Measurements from ENCODE around the gene MOB3C.
"Not testable (repeated sequence)": the region's sequence is repeated elsewhere in the genome, so short reads cannot be mapped to it uniquely, and the experiment has no call there.

The MOB3C gene

GRCh38 chr1:46616277-46617107 is at the start of gene MOB3C:
MOB3C (minus strand) TSS chr1:46616811; CDS start chr1:46613321, 3,490 bp downstream.
- H3K27ac ChIP-seq (ENCODE audit: low read depth, low read length) = peak within 1 kb of the TSS; percentile 97
- no peaks in the 10 kb centered on the region for H3K9me3 ChIP-seq (ENCODE audit: control insufficient read depth in 5 of 5, low read length in 5 of 5)
- no peaks in the 10 kb centered on the region for H3K27me3 ChIP-seq (ENCODE audit: control insufficient read depth in 5 of 5, insufficient read depth in 4 of 5, low read length in 5 of 5)
- H3K36me3 ChIP-seq (ENCODE audit: control insufficient read depth in 5 of 5, insufficient read depth in 5 of 5, low read length in 5 of 5) = peaks cover 0 to 16% (median 11%) of the 10 kb centered on the region in 5 donors
- H3K4me3 ChIP-seq (ENCODE audit: low read depth in 1 of 5, low read length in 5 of 5) = peak within 1 kb of the TSS; percentile 83 to 98 (median 93)
- H3K9ac ChIP-seq (ENCODE audit: low read length in 5 of 5) = peak within 1 kb of the TSS; percentile 81 to 96 (median 91)
- H3K4me1 ChIP-seq (ENCODE audit: control insufficient read depth in 5 of 5, insufficient read depth in 5 of 5, low read length in 5 of 5) = peaks cover 20 to 54% (median 52%) of the 10 kb centered on the region in 5 donors

GRCh38 chr1:46665983-46666382 is 49.4 kb upstream of the MOB3C start:
- no peak overlapping the region for H3K27ac ChIP-seq (ENCODE audit: low read depth, low read length)
- peaks cover 6 to 21% (median 16%) of the 10 kb centered on the region in 5 donors for H3K36me3 ChIP-seq (ENCODE audit: control insufficient read depth in 5 of 5, insufficient read depth in 5 of 5, low read length in 5 of 5)
- no peak overlapping the region for H3K4me3 ChIP-seq (ENCODE audit: low read depth in 1 of 5, low read length in 5 of 5)
- H3K9me3 ChIP-seq (ENCODE audit: control insufficient read depth in 5 of 5, low read length in 5 of 5) = no peaks in the 10 kb centered on the region
- no peak overlapping the region for H3K9ac ChIP-seq (ENCODE audit: low read length in 5 of 5)
- no peaks in the 10 kb centered on the region for H3K27me3 ChIP-seq (ENCODE audit: control insufficient read depth in 5 of 5, insufficient read depth in 4 of 5, low read length in 5 of 5)
- peaks cover 12 to 29% (median 24%) of the 10 kb centered on the region in 5 donors for H3K4me1 ChIP-seq (ENCODE audit: control insufficient read depth in 5 of 5, insufficient read depth in 5 of 5, low read length in 5 of 5)

- not testable (repeated sequence) for H3K4me3 ChIP-seq (ENCODE audit: low read depth in 1 of 5, low read length in 5 of 5); H3K9ac ChIP-seq (ENCODE audit: low read length in 5 of 5); H3K9me3 ChIP-seq (ENCODE audit: control insufficient read depth in 5 of 5, low read length in 5 of 5); H3K27ac ChIP-seq (ENCODE audit: low read depth, low read length); H3K27me3 ChIP-seq (ENCODE audit: control insufficient read depth in 5 of 5, insufficient read depth in 4 of 5, low read length in 5 of 5)
- Histone ChIP-seq H3K36me3 (ENCODE audit: control insufficient read depth in 5 of 5, insufficient read depth in 5 of 5, low read length in 5 of 5) (peaks cover 20 to 35% (median 31%) of the 10 kb centered on the region in 5 donors), H3K4me1 (ENCODE audit: control insufficient read depth in 5 of 5, insufficient read depth in 5 of 5, low read length in 5 of 5) (peaks cover 12 to 21% (median 19%) of the 10 kb centered on the region in 5 donors)
Observed at GRCh38 chr1:46662919-46663318, 46.3 kb upstream of the MOB3C start.

- H3K4me3 ChIP-seq (ENCODE audit: low read depth in 1 of 5, low read length in 5 of 5); H3K4me1 ChIP-seq (ENCODE audit: control insufficient read depth in 5 of 5, insufficient read depth in 5 of 5, low read length in 5 of 5); H3K9me3 ChIP-seq (ENCODE audit: control insufficient read depth in 5 of 5, low read length in 5 of 5); H3K9ac ChIP-seq (ENCODE audit: low read length in 5 of 5); H3K27ac ChIP-seq (ENCODE audit: low read depth, low read length); H3K27me3 ChIP-seq (ENCODE audit: control insufficient read depth in 5 of 5, insufficient read depth in 4 of 5, low read length in 5 of 5): not testable (repeated sequence)
- H3K36me3 ChIP-seq (ENCODE audit: control insufficient read depth in 5 of 5, insufficient read depth in 5 of 5, low read length in 5 of 5) = peaks cover 43 to 52% (median 46%) of the 10 kb centered on the region in 5 donors
Observed at GRCh38 chr1:46660116-46660515, 43.5 kb upstream of the MOB3C start.

- Histone ChIP-seq H3K36me3 (ENCODE audit: control insufficient read depth in 5 of 5, insufficient read depth in 5 of 5, low read length in 5 of 5) (peaks cover 40 to 51% (median 44%) of the 10 kb centered on the region in 5 donors), H3K4me1 (ENCODE audit: control insufficient read depth in 5 of 5, insufficient read depth in 5 of 5, low read length in 5 of 5) (no peaks in the 10 kb centered on the region), H3K9ac (ENCODE audit: low read length in 5 of 5) (no peak overlapping the region), H3K9me3 (ENCODE audit: control insufficient read depth in 5 of 5, low read length in 5 of 5) (no peaks in the 10 kb centered on the region), H3K4me3 (ENCODE audit: low read depth in 1 of 5, low read length in 5 of 5) (no peak overlapping the region), H3K27me3 (ENCODE audit: control insufficient read depth in 5 of 5, insufficient read depth in 4 of 5, low read length in 5 of 5) (no peaks in the 10 kb centered on the region), H3K27ac (ENCODE audit: low read depth, low read length) (no peak overlapping the region)
Observed at GRCh38 chr1:46659307-46659870, 42.8 kb upstream of the MOB3C start.

GRCh38 chr1:46657775-46658174 is 41.2 kb upstream of the MOB3C start:
- H3K27ac ChIP-seq (ENCODE audit: low read depth, low read length) = no peak overlapping the region
- H3K27me3 ChIP-seq (ENCODE audit: control insufficient read depth in 5 of 5, insufficient read depth in 4 of 5, low read length in 5 of 5) = no peaks in the 10 kb centered on the region
- H3K36me3 ChIP-seq (ENCODE audit: control insufficient read depth in 5 of 5, insufficient read depth in 5 of 5, low read length in 5 of 5) = peaks cover 37 to 53% (median 44%) of the 10 kb centered on the region in 5 donors
- no peak overlapping the region for H3K9ac ChIP-seq (ENCODE audit: low read length in 5 of 5)
- H3K4me1 ChIP-seq (ENCODE audit: control insufficient read depth in 5 of 5, insufficient read depth in 5 of 5, low read length in 5 of 5) = peaks cover 0 to 7% (median 0%) of the 10 kb centered on the region in 5 donors
- H3K4me3 ChIP-seq (ENCODE audit: low read depth in 1 of 5, low read length in 5 of 5) = no peak overlapping the region
- no peaks in the 10 kb centered on the region for H3K9me3 ChIP-seq (ENCODE audit: control insufficient read depth in 5 of 5, low read length in 5 of 5)

- Histone ChIP-seq H3K36me3 (ENCODE audit: control insufficient read depth in 5 of 5, insufficient read depth in 5 of 5, low read length in 5 of 5) (peaks cover 43 to 63% (median 49%) of the 10 kb centered on the region in 5 donors), H3K9me3 (ENCODE audit: control insufficient read depth in 5 of 5, low read length in 5 of 5) (no peaks in the 10 kb centered on the region), H3K4me3 (ENCODE audit: low read depth in 1 of 5, low read length in 5 of 5) (no peak overlapping the region), H3K4me1 (ENCODE audit: control insufficient read depth in 5 of 5, insufficient read depth in 5 of 5, low read length in 5 of 5) (peaks cover 0 to 7% (median 0%) of the 10 kb centered on the region in 5 donors), H3K27me3 (ENCODE audit: control insufficient read depth in 5 of 5, insufficient read depth in 4 of 5, low read length in 5 of 5) (no peaks in the 10 kb centered on the region), H3K9ac (ENCODE audit: low read length in 5 of 5) (no peak overlapping the region), H3K27ac (ENCODE audit: low read depth, low read length) (no peak overlapping the region)
Observed at GRCh38 chr1:46656643-46657042, 40.0 kb upstream of the MOB3C start.

- Histone ChIP-seq H3K4me1 (ENCODE audit: control insufficient read depth in 5 of 5, insufficient read depth in 5 of 5, low read length in 5 of 5) (peaks cover 0 to 7% (median 0%) of the 10 kb centered on the region in 5 donors), H3K36me3 (ENCODE audit: control insufficient read depth in 5 of 5, insufficient read depth in 5 of 5, low read length in 5 of 5) (peaks cover 43 to 63% (median 49%) of the 10 kb centered on the region in 5 donors), H3K9ac (ENCODE audit: low read length in 5 of 5) (no peak overlapping the region), H3K27me3 (ENCODE audit: control insufficient read depth in 5 of 5, insufficient read depth in 4 of 5, low read length in 5 of 5) (no peaks in the 10 kb centered on the region), H3K4me3 (ENCODE audit: low read depth in 1 of 5, low read length in 5 of 5) (no peak overlapping the region), H3K9me3 (ENCODE audit: control insufficient read depth in 5 of 5, low read length in 5 of 5) (no peaks in the 10 kb centered on the region), H3K27ac (ENCODE audit: low read depth, low read length) (no peak overlapping the region)
Observed at GRCh38 chr1:46655848-46656247, 39.2 kb upstream of the MOB3C start.

GRCh38 chr1:46654698-46655097 is 38.1 kb upstream of the MOB3C start:
- not testable (repeated sequence) for H3K27me3 ChIP-seq (ENCODE audit: control insufficient read depth in 5 of 5, insufficient read depth in 4 of 5, low read length in 5 of 5); H3K4me1 ChIP-seq (ENCODE audit: control insufficient read depth in 5 of 5, insufficient read depth in 5 of 5, low read length in 5 of 5); H3K9ac ChIP-seq (ENCODE audit: low read length in 5 of 5); H3K4me3 ChIP-seq (ENCODE audit: low read depth in 1 of 5, low read length in 5 of 5); H3K27ac ChIP-seq (ENCODE audit: low read depth, low read length); H3K9me3 ChIP-seq (ENCODE audit: control insufficient read depth in 5 of 5, low read length in 5 of 5)
- H3K36me3 ChIP-seq (ENCODE audit: control insufficient read depth in 5 of 5, insufficient read depth in 5 of 5, low read length in 5 of 5) = peaks cover 51 to 69% (median 55%) of the 10 kb centered on the region in 5 donors

GRCh38 chr1:46654012-46654411 is 37.4 kb upstream of the MOB3C start:
- Histone ChIP-seq H3K27ac (ENCODE audit: low read depth, low read length) (peak overlapping the region; percentile 45), H3K9ac (ENCODE audit: low read length in 5 of 5) (peak overlapping the region in 2 of 5 donors; percentile 24 to 47)

More at GRCh38 chr1:46654012-46654411, 37.4 kb upstream of the MOB3C start:
- H3K36me3 ChIP-seq (ENCODE audit: control insufficient read depth in 5 of 5, insufficient read depth in 5 of 5, low read length in 5 of 5) = peaks cover 51 to 66% (median 55%) of the 10 kb centered on the region in 5 donors
- peaks cover 0 to 7% (median 0%) of the 10 kb centered on the region in 5 donors for H3K4me1 ChIP-seq (ENCODE audit: control insufficient read depth in 5 of 5, insufficient read depth in 5 of 5, low read length in 5 of 5)
- H3K4me3 ChIP-seq (ENCODE audit: low read depth in 1 of 5, low read length in 5 of 5) = no peak overlapping the region
- no peaks in the 10 kb centered on the region for H3K27me3 ChIP-seq (ENCODE audit: control insufficient read depth in 5 of 5, insufficient read depth in 4 of 5, low read length in 5 of 5)
- H3K9me3 ChIP-seq (ENCODE audit: control insufficient read depth in 5 of 5, low read length in 5 of 5) = peaks cover 0 to 5% (median 4%) of the 10 kb centered on the region in 5 donors
